ENCODE results near the gene PRSS23.
"Not testable (repeated sequence)": the region's sequence is repeated elsewhere in the genome, so short reads cannot be mapped to it uniquely, and the experiment has no call there.

Gene PRSS23

GRCh38 chr11:86800076-86800959 is at the start of gene PRSS23:
PRSS23 (plus strand) TSS chr11:86800542; CDS start chr11:86807644, 7,102 bp downstream.
- no peak for DNase-seq

- DNase-seq, result no peak
Observed at GRCh38 chr11:86753459-86753858, 46.9 kb upstream of the PRSS23 start.

- DNase-seq, result no peak
Observed at GRCh38 chr11:86755146-86755545, 45.2 kb upstream of the PRSS23 start.

- DNase-seq, result no peak
Observed at GRCh38 chr11:86758171-86758570, 42.2 kb upstream of the PRSS23 start.

GRCh38 chr11:86760577-86760976 is 39.8 kb upstream of the PRSS23 start:
- no peak for DNase-seq

GRCh38 chr11:86761978-86762377 is 38.4 kb upstream of the PRSS23 start:
- DNase-seq, result no peak

GRCh38 chr11:86765203-86765602 is 35.1 kb upstream of the PRSS23 start:
- no peak for DNase-seq

GRCh38 chr11:86765878-86766277 is 34.5 kb upstream of the PRSS23 start:
- no peak for DNase-seq

GRCh38 chr11:86769219-86769618 is 31.1 kb upstream of the PRSS23 start:
- DNase-seq, result no peak

GRCh38 chr11:86770473-86771027 is 29.8 kb upstream of the PRSS23 start:
- not testable (repeated sequence) for DNase-seq

- no peak for DNase-seq
Observed at GRCh38 chr11:86772999-86773398, 27.3 kb upstream of the PRSS23 start.

- DNase-seq, result no peak
Observed at GRCh38 chr11:86773513-86774252, 26.7 kb upstream of the PRSS23 start.

GRCh38 chr11:86774417-86774816 is 25.9 kb upstream of the PRSS23 start:
- DNase-seq, result no peak

GRCh38 chr11:86775361-86775760 is 25.0 kb upstream of the PRSS23 start:
- DNase-seq, result no peak

- no peak for DNase-seq
Observed at GRCh38 chr11:86781546-86781945, 18.8 kb upstream of the PRSS23 start.

GRCh38 chr11:86782742-86783141 is 17.6 kb upstream of the PRSS23 start:
- no peak for DNase-seq

GRCh38 chr11:86783661-86784060 is 16.7 kb upstream of the PRSS23 start:
- DNase-seq, result no peak

GRCh38 chr11:86784241-86784681 is 16.1 kb upstream of the PRSS23 start:
- DNase-seq, result no peak

GRCh38 chr11:86785576-86785975 is 14.8 kb upstream of the PRSS23 start:
- no peak for DNase-seq

- DNase-seq, result no peak
Observed at GRCh38 chr11:86787018-86787536, 13.3 kb upstream of the PRSS23 start.

- no peak for DNase-seq
Observed at GRCh38 chr11:86787656-86788055, 12.7 kb upstream of the PRSS23 start.

GRCh38 chr11:86790195-86790725 is 10.1 kb upstream of the PRSS23 start:
- DNase-seq, result no peak

Measured in cerebellar nuclear complex (tissue), 1 donor.